K562 (cell line): ENCODE data around the gene MLN. TPM values are rescaled to one million over a fixed set of nuclear protein-coding genes. Genes with fewer than 3 reads are reported as not detected.
A peak's percentile ranks its signal among the peaks of the same experiment; 100 is the strongest.

Source experiments
- ATAC-seq: fragments of 200-7000 bp; cut with Tn5 transposase; 3 replicates; pipeline ENCODE4 v1.9.1; 2020; ENCODE audit warnings: moderate library complexity
- BruUV-seq: library from RNA; stranded (reverse); fragments of 400-500 nt; replicated peaks from 2 replicates; lab custom pipeline; 2021; lab: Mats Ljungman, UMichigan
- CTCF ChIA-PET: fragments of 300-600 bp; formaldehyde crosslinking; extraction: SDS; loops from one replicate; lab custom pipeline; 2021; ENCODE audit warnings: low intra/inter-chr PET ratio; lab: Yijun Ruan, JAX
- POLR2A ChIA-PET: fragments of 300-600, 350-650 bp; sonication (Branson Sonifier 250); formaldehyde crosslinking; extraction: SDS; loops from one replicate; lab custom pipeline; 2021; ENCODE audit warnings: antibody characterized with exemption, inconsistent platforms; lab: Yijun Ruan, JAX
- DNase-seq, 4 experiments: peaks; one replicate each; pipeline versions ENCODE4 v3.0.0 to v3.0.0-alpha.2; 2011 to 2018; ENCODE audit warnings: low spot score in 3 of 4, mixed read lengths in 3 of 4; ENCODE audit errors: extremely low read depth in 1 of 4
- FAIRE-seq: peaks from 2 replicates; lab custom pipeline; 2011; peaks lifted over from hg19 to GRCh38; lab: Jason Lieb, UNC
- H2AFZ ChIP-seq: 2 replicates; pipeline ENCODE4 v1.6.0; 2011; ENCODE audit warnings: low read depth, low read length, control low read depth, inconsistent platforms
- H3K27ac ChIP-seq: fragments of 200-600 bp; 3 replicates; pipeline ENCODE4 v1.8.0; 2011; ENCODE audit warnings: low read depth, mild to moderate bottlenecking, control low read depth, inconsistent platforms, low read length, moderate library complexity, mixed read lengths; ENCODE audit errors: extremely low read depth
- H3K27me3 ChIP-seq, 2 experiments: fragments of 300-600 bp in 1 of 2; 2 replicates in 1 of 2; 3 replicates in 1 of 2; pipeline versions ENCODE4 v1.6.0 to v1.8.0; 2011; ENCODE audit warnings: inconsistent platforms in 2 of 2, low read length in 2 of 2, mild to moderate bottlenecking in 1 of 2, mixed read lengths in 1 of 2, moderate library complexity in 1 of 2; ENCODE audit not compliant: control insufficient read depth in 2 of 2, insufficient read depth in 2 of 2
- H3K36me3 ChIP-seq: fragments of 300-600 bp; 3 replicates; pipeline ENCODE4 v1.8.0; 2011; ENCODE audit warnings: mild to moderate bottlenecking, low read length, inconsistent platforms; ENCODE audit not compliant: control insufficient read depth, insufficient read depth
- H3K4me1 ChIP-seq, 2 experiments: fragments of 200-600 bp in 1 of 2; replicated peaks in 1 of 2; 2 replicates in 1 of 2; 3 replicates in 1 of 2; pipeline versions ENCODE4 v1.5.1 to v1.8.0; 2011; ENCODE audit warnings: inconsistent platforms in 2 of 2, low read length in 2 of 2, mild to moderate bottlenecking in 1 of 2, mixed read lengths in 1 of 2, moderate library complexity in 1 of 2; ENCODE audit not compliant: control insufficient read depth in 2 of 2, insufficient read depth in 2 of 2
- H3K4me2 ChIP-seq: 2 replicates; pipeline ENCODE4 v1.6.1; 2011; ENCODE audit warnings: low read length, control low read depth, inconsistent platforms, mixed read lengths; ENCODE audit not compliant: insufficient read depth
- H3K4me3 ChIP-seq: fragments of 200-600 bp; sonication (generic), shearing (Covaris generic); 2 replicates; pipeline ENCODE4 v1.5.1; 2016; ENCODE audit warnings: control low read depth, inconsistent platforms
- H3K79me2 ChIP-seq: fragments of 200-600 bp; 3 replicates; pipeline ENCODE4 v1.8.0; 2011; ENCODE audit warnings: low read length, inconsistent platforms; ENCODE audit not compliant: control insufficient read depth, insufficient read depth
- H3K9ac ChIP-seq, 2 experiments: 2 replicates each; pipeline versions ENCODE4 v1.6.0 to v1.6.1; 2011; ENCODE audit warnings: low read depth in 2 of 2, low read length in 2 of 2, control low read depth in 1 of 2, inconsistent platforms in 1 of 2, mild to moderate bottlenecking in 1 of 2, mixed read lengths in 1 of 2; ENCODE audit not compliant: insufficient read depth in 1 of 2
- H3K9me1 ChIP-seq: one replicate; pipeline ENCODE4 v1.6.0; 2011; ENCODE audit warnings: inconsistent platforms, mild to moderate bottlenecking, low read length, moderate library complexity; ENCODE audit not compliant: control insufficient read depth, insufficient read depth
- H3K9me3 ChIP-seq: replicated peaks from 2 replicates; pipeline ENCODE4 v1.5.1; 2011; ENCODE audit warnings: low read depth, low read length, inconsistent platforms; ENCODE audit not compliant: control insufficient read depth, insufficient read depth
- H4K20me1 ChIP-seq: replicated peaks from 2 replicates; pipeline ENCODE4 v1.6.1; 2011; ENCODE audit warnings: low read length, inconsistent platforms, mixed read lengths; ENCODE audit not compliant: control insufficient read depth, insufficient read depth
- CAMTA2 ChIP-seq: fragments of 250-450 bp; sonication (Bioruptor Pico); conservative IDR thresholded peaks from 2 replicates; pipeline ENCODE4 v1.5.1; 2022
- HLTF ChIP-seq: fragments of 450-650 bp; IDR thresholded peaks from 2 replicates; pipeline ENCODE4 v1.6.1; 2016
- NR3C1 ChIP-seq: sonication (generic); formaldehyde crosslinking; IDR thresholded peaks from 2 replicates; pipeline ENCODE4 v1.8.1; 2022; ENCODE audit warnings: missing genetic modification reagents
- PHB2 ChIP-seq: fragments of 450-650 bp; IDR thresholded peaks from 2 replicates; pipeline ENCODE4 v1.6.1; 2017; ENCODE audit warnings: low read depth
- POLR2AphosphoS2 ChIP-seq: IDR thresholded peaks from 2 replicates; pipeline ENCODE4 v1.6.1; 2012; ENCODE audit warnings: low read length, improper control_type of control experiment
- POLR2B ChIP-seq: fragments of 450-650 bp; IDR thresholded peaks from 2 replicates; pipeline ENCODE4 v1.6.1; 2018; ENCODE audit warnings: low read depth; ENCODE audit not compliant: partially characterized antibody
- POLR2G ChIP-seq: fragments of 200-400 bp; formaldehyde crosslinking; IDR thresholded peaks from 2 replicates; pipeline ENCODE4 v1.6.1; 2017; ENCODE audit warnings: low read depth, mild to moderate bottlenecking, antibody characterized with exemption, low read length, moderate library complexity
- ZNF347 ChIP-seq: fragments of 450-650 bp; formaldehyde crosslinking; IDR thresholded peaks from 2 replicates; pipeline ENCODE4 v1.4.0; 2020; ENCODE audit warnings: low read depth, mild to moderate bottlenecking, moderate library complexity
- WGBS: fragments of 100-300 bp; shearing (Covaris generic); methylation state at CpG from one replicate; pipeline ENCODE4 v1.1.6; 2016; ENCODE audit warnings: low coverage, mixed read lengths; ENCODE audit not compliant: insufficient coverage; ENCODE audit errors: missing lambda C conversion rate; 5-methylcytosine and 5-hydroxymethylcytosine counted together
- in situ Hi-C: fragments of 300-500 bp; cut with MboI; formaldehyde crosslinking; loops from 4 replicates; pipeline ENCODE4 v1.15.0; 2018; ENCODE audit warnings: inconsistent platforms, mixed read lengths
- intact Hi-C: fragments of 100-400 bp; cut with micrococcal nuclease; formaldehyde crosslinking; loops from 2 replicates; pipeline ENCODE4 v1.14.2; 2022
- polyA plus RNA-seq, 8 experiments: library from polyadenylated mRNA; depleted of rRNA in 4 of 8; stranded (reverse) in 5 of 8; unstranded in 3 of 8; fragments of >200 nt; fragmentation: Nextera tagmentation in 2 of 8; fragmentation: Illumina TruSeq in 1 of 8; extraction: Ambion mirVana in 2 of 8; extraction: Trizol in 1 of 8; gene quantifications; 2 replicates each; pipeline versions ENCODE4 v1.2.1 to v1.2.3, GENCODE V29; 2011 to 2014; ENCODE audit warnings: inconsistent platforms in 1 of 8, missing spikeins in 1 of 8
- total RNA-seq, 7 experiments: library from RNA; depleted of rRNA in 6 of 7; stranded (reverse); fragments of >200 nt in 6 of 7; fragmentation: Illumina TruSeq in 2 of 7; extraction: Trizol in 2 of 7; gene quantifications; 2 replicates each; pipeline versions ENCODE4 v1.2.1 to v1.2.3, GENCODE V29; 2011 to 2021; ENCODE audit warnings: low replicate concordance in 1 of 7

The MLN gene
- total and polyA plus RNA-seq, 9 of the 15 experiments (the other 6 are each of a cell fraction or from before 2014, with no cell fraction given) = not detected

DNA sequence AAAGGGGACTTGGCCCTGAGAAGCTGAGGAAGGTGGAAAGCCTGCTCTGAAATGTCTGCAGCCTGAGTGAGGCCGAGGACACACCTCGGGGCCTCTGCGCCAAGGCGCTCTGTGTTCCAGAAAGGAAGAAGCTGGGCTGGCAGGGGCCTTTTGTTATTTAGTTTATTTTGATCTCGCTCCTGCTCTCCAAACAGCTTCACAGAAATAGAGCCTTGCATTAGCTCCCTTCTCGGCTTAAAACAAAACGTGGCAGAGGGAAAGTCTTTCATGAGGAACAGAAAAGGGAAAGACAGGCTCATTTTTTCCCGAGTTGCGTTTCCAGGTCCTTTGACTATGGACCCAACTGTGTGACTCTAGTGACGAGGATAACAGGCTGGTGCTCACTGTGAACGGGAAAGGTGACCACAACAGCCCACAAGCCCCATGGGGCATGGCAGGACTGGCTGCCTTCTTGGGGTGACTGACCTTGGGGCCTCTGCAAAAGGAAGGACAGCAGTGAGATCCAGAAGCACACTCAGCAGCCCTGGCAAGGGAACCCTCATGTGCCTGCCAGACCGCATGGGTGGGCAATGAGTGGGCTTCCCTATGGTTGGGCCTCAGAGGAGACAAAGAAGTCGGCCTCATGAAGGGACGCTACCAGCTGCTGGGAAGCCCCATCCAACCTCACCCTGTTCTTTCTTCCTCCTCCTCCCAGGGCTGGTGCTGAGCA is 33.5 kb downstream of the MLN start (continued):
- no peak for TF ChIP-seq CAMTA2 (CRISPR knock-in tag)
- TF ChIP-seq POLR2AphosphoS2 = peak; percentile 67; the same call in 1 of the 2 replicates
- peak; percentile 19 for TF ChIP-seq POLR2B
- TF ChIP-seq ZNF347 = no peak
- no peak for TF ChIP-seq NR3C1 (CRISPR knock-in tag)
- TF ChIP-seq HLTF = no peak
- TF ChIP-seq, all 486 proteins: peak for 5

DNA sequence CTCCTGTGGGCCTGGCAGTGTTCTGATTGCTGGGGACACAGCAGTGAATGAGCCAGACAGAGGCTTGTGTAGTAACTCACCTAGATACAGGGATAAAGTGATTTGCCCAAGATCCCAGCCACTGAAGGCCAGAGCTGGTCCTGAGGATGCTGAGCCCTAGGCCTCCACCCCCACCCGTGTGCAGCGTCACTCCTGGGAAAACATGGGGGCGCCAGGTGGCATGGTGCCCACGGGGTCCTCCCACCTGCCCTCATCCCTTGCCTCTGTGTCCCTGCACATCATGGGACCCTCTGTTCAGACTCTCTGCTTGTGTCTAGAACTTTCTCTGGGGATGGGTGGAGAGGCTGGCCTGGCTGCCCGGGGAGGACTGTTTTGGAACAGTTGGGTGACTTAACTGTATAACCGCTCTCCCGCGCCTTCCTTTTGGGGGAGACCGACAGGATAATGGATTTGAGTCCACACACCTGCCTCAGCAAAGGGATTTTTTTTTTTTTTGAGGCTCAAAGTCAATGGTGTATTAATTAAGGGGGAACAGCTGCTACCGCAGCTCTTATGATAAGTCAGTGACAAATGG is 34.5 kb downstream of the MLN start:
- no peak overlapping the region for H3K4me3 ChIP-seq

More for the DNA sequence above, 34.5 kb downstream of the MLN start:
- ATAC-seq = no peak
- Histone ChIP-seq H3K9ac (no peak overlapping the region), H3K4me1 (peaks cover 3 to 18% of the 10 kb centered on the region in 2 experiments; a peak in 3 of 5 replicates), H3K9me1 (no peaks in the 10 kb centered on the region), H3K36me3 (peaks cover 17% of the 10 kb centered on the region; the same call in 2 of the 3 replicates), H2AFZ (no peak overlapping the region), H3K27ac (no peak overlapping the region), H4K20me1 (peaks cover 35% of the 10 kb centered on the region), H3K9me3 (no peaks in the 10 kb centered on the region), H3K79me2 (no peaks in the 10 kb centered on the region), H3K27me3 (peaks cover 20 to 55% of the 10 kb centered on the region in 2 experiments; a peak in 4 of 5 replicates), H3K4me2 (no peak overlapping the region)
- DNase-seq = no peak
- no peak for FAIRE-seq
- WGBS = 4% methylated on average over 10 of the region's 10 CpGs
- intact Hi-C loops = no loop called here
- no TSS peak for BruUV-seq
- 0 out of 2 replicates have a peak, but pooled peaks have one; percentile 23 for TF ChIP-seq POLR2G
- no peak for TF ChIP-seq PHB2
- in situ Hi-C loops = no loop called here
- POLR2A ChIA-PET = interaction anchor here (0.6 to 4.8 kb wide), 6 partner anchors 12 to 385 kb away, joined by 3 to 36 read pairs (median 4); no protein-coding TSS in a partner anchor
- CTCF ChIA-PET = interaction anchor here (1.9 to 2.2 kb wide), 2 partner anchors 258 to 385 kb away, joined by 10 to 13 read pairs; no protein-coding TSS in a partner anchor
